Esophagus muscularis mucosa (tissue), 4 donors: Measurements from ENCODE around the gene AGFG1.

Experiments
- EP300 ChIP-seq: sonication (generic); formaldehyde crosslinking; IDR thresholded peaks from one replicate; pipeline ENCODE4 v1.6.1; 2017; ENCODE audit warnings: antibody characterized with exemption
- POLR2A ChIP-seq: fragments of 450-650 bp; IDR thresholded peaks from one replicate; pipeline ENCODE4 v1.6.1; 2017; ENCODE audit warnings: antibody characterized with exemption, moderate library complexity, mild to moderate bottlenecking, low read depth
- TF ChIP-seq, protein P1 (sequence below), 3 experiments: fragments of 200-600 bp in 2 of 3; fragments of 450-650 bp in 1 of 3; sonication (generic) in 2 of 3; IDR thresholded peaks; one replicate each; pipeline ENCODE4 v1.5.1; 2017 to 2019; ENCODE audit warnings: antibody characterized with exemption in 3 of 3, mild to moderate bottlenecking in 2 of 3, moderate library complexity in 1 of 3

GRCh38 chr2:227597036-227597435 lies 125.1 kb downstream of the AGFG1 start:
- no peak for TF ChIP-seq EP300
- TF ChIP-seq, protein P1, sequence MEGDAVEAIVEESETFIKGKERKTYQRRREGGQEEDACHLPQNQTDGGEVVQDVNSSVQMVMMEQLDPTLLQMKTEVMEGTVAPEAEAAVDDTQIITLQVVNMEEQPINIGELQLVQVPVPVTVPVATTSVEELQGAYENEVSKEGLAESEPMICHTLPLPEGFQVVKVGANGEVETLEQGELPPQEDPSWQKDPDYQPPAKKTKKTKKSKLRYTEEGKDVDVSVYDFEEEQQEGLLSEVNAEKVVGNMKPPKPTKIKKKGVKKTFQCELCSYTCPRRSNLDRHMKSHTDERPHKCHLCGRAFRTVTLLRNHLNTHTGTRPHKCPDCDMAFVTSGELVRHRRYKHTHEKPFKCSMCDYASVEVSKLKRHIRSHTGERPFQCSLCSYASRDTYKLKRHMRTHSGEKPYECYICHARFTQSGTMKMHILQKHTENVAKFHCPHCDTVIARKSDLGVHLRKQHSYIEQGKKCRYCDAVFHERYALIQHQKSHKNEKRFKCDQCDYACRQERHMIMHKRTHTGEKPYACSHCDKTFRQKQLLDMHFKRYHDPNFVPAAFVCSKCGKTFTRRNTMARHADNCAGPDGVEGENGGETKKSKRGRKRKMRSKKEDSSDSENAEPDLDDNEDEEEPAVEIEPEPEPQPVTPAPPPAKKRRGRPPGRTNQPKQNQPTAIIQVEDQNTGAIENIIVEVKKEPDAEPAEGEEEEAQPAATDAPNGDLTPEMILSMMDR (IDR thresholded peaks at IDR 0.05) = no peak
- no peak for TF ChIP-seq POLR2A
